ENCODE measurements around the gene RBMS3. TPM values are rescaled to one million over a fixed set of nuclear protein-coding genes. Genes with fewer than 3 reads are reported as not detected.

RBMS3 gene
- total RNA-seq, 1 donor from 2014 or later: 3.4 TPM

DNA sequence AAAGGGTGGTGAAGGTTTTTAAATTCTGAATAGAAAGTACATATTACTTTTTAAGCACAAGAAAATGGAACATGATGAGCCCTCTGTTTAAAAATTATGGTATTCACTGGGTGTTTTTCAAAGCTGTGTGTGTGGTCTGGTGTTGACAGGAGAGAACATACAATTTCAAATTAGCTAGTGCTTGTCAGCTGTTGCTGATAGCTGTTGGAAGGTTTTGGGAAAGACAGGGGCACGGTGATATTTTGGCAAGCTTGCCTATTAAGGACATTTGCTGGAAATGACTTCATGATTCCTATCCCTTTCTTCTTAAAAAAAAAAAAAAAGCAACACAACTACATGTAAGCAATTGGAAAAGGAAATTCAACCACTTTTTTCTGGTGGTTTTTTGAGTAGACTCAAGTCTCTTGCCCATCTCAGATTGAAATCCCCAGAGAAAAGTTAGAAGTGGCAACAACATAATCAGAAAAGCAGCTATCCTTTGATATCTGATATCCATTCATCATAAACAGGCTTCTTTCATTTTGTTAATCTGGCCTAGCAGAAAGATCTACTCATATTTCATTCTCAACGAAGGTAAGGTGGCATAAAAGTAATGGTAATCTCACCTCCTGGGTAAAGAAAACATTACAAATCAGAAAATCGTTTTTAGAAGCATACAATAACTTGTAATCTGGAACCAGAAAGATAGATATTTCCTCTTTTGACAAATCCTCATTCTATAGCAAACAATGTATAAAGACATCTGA is 130.0 kb downstream of the RBMS3 start:
- FAIRE-seq (no peak), DNase-seq (ENCODE audit: low read depth) (no peak)
- Histone ChIP-seq H3K4me3 (ENCODE audit: low read depth, low read length) (no peak overlapping the region), H3K27me3 (ENCODE audit: control insufficient read depth, insufficient read depth, low read length) (no peaks in the 10 kb centered on the region), H3K36me3 (ENCODE audit: control insufficient read depth, insufficient read depth, low read length) (no peaks in the 10 kb centered on the region)
- TF ChIP-seq, protein P1, sequence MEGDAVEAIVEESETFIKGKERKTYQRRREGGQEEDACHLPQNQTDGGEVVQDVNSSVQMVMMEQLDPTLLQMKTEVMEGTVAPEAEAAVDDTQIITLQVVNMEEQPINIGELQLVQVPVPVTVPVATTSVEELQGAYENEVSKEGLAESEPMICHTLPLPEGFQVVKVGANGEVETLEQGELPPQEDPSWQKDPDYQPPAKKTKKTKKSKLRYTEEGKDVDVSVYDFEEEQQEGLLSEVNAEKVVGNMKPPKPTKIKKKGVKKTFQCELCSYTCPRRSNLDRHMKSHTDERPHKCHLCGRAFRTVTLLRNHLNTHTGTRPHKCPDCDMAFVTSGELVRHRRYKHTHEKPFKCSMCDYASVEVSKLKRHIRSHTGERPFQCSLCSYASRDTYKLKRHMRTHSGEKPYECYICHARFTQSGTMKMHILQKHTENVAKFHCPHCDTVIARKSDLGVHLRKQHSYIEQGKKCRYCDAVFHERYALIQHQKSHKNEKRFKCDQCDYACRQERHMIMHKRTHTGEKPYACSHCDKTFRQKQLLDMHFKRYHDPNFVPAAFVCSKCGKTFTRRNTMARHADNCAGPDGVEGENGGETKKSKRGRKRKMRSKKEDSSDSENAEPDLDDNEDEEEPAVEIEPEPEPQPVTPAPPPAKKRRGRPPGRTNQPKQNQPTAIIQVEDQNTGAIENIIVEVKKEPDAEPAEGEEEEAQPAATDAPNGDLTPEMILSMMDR (IDR thresholded peaks at IDR 0.05; ENCODE audit: insufficient read depth, low read length, severe bottlenecking): no peak

DNA sequence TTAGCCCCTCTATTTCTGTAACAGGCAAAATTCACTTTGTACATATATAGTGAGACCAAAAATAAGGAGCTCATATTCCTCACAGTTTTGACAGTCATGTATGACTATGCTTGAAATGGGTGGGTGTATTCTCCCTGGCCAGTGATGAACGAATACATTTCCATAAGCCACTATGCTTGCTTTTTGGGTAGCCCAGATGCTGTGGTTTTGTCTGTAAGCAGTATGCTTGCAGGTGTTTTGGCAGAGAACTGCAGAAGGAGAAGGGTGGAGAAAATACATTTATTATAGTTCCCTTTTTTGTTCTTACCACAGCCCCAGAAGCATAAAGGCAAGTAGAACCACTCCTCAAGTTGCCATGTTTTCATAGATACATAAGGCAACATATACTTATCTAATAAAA is 131.2 kb downstream of the RBMS3 start:
- no peaks in the 10 kb centered on the region for H3K36me3 ChIP-seq (ENCODE audit: control insufficient read depth, insufficient read depth, low read length)
- no peak overlapping the region for H3K4me3 ChIP-seq (ENCODE audit: low read depth, low read length)
- FAIRE-seq: no peak
- no peaks in the 10 kb centered on the region for H3K27me3 ChIP-seq (ENCODE audit: control insufficient read depth, insufficient read depth, low read length)
- TF ChIP-seq, protein P1 (IDR thresholded peaks at IDR 0.05; ENCODE audit: insufficient read depth, low read length, severe bottlenecking): no peak
- DNase-seq (ENCODE audit: low read depth): no peak

DNA sequence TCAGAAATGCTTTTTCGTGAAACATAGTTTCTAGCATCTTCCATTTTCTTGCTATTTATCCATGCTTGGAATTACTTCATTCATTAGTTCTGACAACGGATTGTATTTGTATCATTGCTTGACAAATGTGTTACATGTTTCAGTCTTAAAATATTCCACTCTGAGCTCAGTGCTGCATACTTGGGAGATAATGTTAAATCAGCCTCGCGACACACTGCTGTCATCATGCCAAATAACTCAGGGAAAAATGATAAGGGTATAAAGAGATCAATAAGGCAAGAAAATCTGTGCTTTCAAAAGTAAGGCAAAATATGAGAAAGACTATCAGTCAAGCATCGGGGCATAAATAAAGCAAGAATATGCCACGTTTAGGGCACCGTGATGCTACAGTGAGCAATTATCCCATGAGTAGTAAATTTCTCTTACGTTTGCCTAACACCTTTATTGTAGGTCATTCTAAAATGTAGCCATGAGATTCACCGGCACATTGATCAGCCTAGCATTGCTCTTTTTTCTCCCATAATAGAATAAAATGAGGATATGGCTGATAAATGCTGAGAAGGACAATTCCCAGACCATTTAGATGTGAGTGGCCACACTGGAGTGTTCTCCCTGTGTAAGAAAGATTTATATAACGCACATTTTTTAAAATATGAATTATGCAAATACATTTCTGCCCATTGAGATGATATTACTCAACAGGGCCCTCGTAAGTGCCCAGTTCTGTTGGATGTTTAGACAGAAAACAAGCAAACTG is 133.8 kb downstream of the RBMS3 start:
- TF ChIP-seq, protein P1 (IDR thresholded peaks at IDR 0.05; ENCODE audit: insufficient read depth, low read length, severe bottlenecking): no peak
- DNase-seq (ENCODE audit: low read depth) (no peak), FAIRE-seq (no peak)
- no peaks in the 10 kb centered on the region for H3K36me3 ChIP-seq (ENCODE audit: control insufficient read depth, insufficient read depth, low read length)
- no peak overlapping the region for H3K4me3 ChIP-seq (ENCODE audit: low read depth, low read length)
- no peaks in the 10 kb centered on the region for H3K27me3 ChIP-seq (ENCODE audit: control insufficient read depth, insufficient read depth, low read length)

DNA sequence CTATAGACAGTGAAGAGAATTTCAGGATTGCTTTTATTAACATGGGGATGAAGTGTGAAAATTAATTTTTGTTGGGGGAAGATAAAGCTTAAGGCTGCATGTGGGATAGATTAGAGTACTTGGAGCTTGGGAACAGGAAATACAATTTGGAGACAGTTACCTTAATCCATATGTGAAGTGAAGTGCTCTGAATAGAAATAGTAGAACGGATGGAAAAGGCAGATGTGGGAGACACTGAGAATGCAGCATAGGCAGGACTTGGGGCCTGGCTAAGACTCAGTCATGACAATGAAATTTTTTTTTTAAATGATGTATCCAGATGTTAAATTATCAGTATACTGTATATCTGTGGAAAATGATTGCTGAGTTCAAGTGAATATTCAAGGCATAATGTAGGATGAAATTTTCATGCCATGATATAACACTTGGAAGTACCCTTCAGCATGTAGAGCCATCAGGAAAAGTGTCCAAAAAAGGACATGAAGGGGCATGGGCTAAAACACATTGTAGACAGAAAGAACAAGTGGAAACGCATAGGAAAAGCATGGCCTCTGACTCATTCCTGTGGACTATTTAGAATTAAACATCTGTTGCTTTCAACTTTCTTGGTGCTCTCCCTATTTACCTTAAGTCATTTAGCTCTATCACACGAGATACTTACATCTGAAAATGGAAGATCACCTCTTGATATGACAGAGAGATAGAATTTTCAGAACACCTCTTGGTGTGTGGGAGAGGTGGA is 134.8 kb downstream of the RBMS3 start:
- Histone ChIP-seq H3K27me3 (ENCODE audit: control insufficient read depth, insufficient read depth, low read length) (no peaks in the 10 kb centered on the region), H3K36me3 (ENCODE audit: control insufficient read depth, insufficient read depth, low read length) (no peaks in the 10 kb centered on the region), H3K4me3 (ENCODE audit: low read depth, low read length) (no peak overlapping the region)
- DNase-seq (ENCODE audit: low read depth) (peak; percentile 44), FAIRE-seq (no peak)
- TF ChIP-seq, protein P1 (IDR thresholded peaks at IDR 0.05; ENCODE audit: insufficient read depth, low read length, severe bottlenecking): no peak

DNA sequence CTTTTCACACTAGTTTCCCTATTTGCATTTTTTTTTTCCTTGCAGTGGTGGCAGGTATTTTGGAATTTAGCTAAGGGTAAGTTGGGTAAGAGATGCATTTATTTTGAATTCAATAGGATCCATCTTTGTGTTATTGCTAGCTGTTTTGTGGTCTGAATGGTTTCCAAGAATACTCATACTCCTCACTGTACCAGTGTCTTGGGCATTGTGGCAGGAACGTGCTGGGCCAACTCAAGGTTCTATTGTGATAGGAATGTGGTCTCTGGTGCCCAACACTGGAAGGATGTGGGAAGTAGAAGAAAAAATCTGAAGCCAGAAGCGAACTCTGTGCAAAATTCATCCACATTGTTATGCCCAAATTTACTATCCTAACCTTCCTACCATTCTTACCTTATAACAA is 135.6 kb downstream of the RBMS3 start:
- Histone ChIP-seq H3K36me3 (ENCODE audit: control insufficient read depth, insufficient read depth, low read length) (no peaks in the 10 kb centered on the region), H3K4me3 (ENCODE audit: low read depth, low read length) (no peak overlapping the region), H3K27me3 (ENCODE audit: control insufficient read depth, insufficient read depth, low read length) (no peaks in the 10 kb centered on the region)
- TF ChIP-seq, protein P1 (IDR thresholded peaks at IDR 0.05; ENCODE audit: insufficient read depth, low read length, severe bottlenecking): no peak
- DNase-seq (ENCODE audit: low read depth) (no peak), FAIRE-seq (no peak)

Measured in bronchial epithelial cell (primary cell).